SK-N-MC (cell line): Measurements from ENCODE around the gene TMEM192.
"Not testable (repeated sequence)": the region's sequence is repeated elsewhere in the genome, so short reads cannot be mapped to it uniquely, and the experiment has no call there.

Experiments
- DNase-seq: peaks from one replicate; pipeline ENCODE4 v3.0.0-alpha.2; 2011; ENCODE audit warnings: low read depth, low spot score
- H3K27ac ChIP-seq: fragments of 200-600 bp; sonication (generic); 2 replicates; pipeline ENCODE4 v1.5.1; 2016; ENCODE audit warnings: mixed run types
- H3K36me3 ChIP-seq: fragments of 200-600 bp; sonication (generic); 2 replicates; pipeline ENCODE4 v1.6.1; 2017; ENCODE audit warnings: antibody characterized with exemption, low read length, mixed read lengths; ENCODE audit not compliant: insufficient read depth
- H3K4me3 ChIP-seq: fragments of 200-600 bp; sonication (generic); 2 replicates; pipeline ENCODE4 v1.5.1; 2016
- H3K9ac ChIP-seq: fragments of 200-600 bp; sonication (generic); 2 replicates; pipeline ENCODE4 v1.8.0; 2017; ENCODE audit warnings: mixed run types, mixed read lengths; ENCODE audit not compliant: insufficient read length
- H3K9me3 ChIP-seq: fragments of 200-600 bp; sonication (generic); 2 replicates; pipeline ENCODE4 v1.6.1; 2017; ENCODE audit warnings: low read depth, mild to moderate bottlenecking, antibody characterized with exemption, low read length, moderate library complexity, mixed read lengths
- EZH2 ChIP-seq: fragments of 200-600 bp; sonication (generic); IDR thresholded peaks from one replicate; pipeline ENCODE4 v1.6.1; 2017; ENCODE audit warnings: antibody characterized with exemption
- FOXP2 ChIP-seq: optimal IDR thresholded peaks from 2 replicates; pipeline ENCODE3; 2011; ENCODE audit warnings: mild to moderate bottlenecking, moderate library complexity; ENCODE audit not compliant: insufficient read depth; ENCODE audit errors: extremely low read length, control extremely low read depth
- POLR2AphosphoS5 ChIP-seq: IDR thresholded peaks from 2 replicates; pipeline ENCODE4 v1.6.1; 2012; ENCODE audit warnings: mild to moderate bottlenecking, low read depth, low read length, borderline replicate concordance

Gene TMEM192

GRCh38 chr4:165079476-165079875, 33.2 kb downstream of the TMEM192 start:
- peaks cover 10% of the 10 kb centered on the region for H3K36me3 ChIP-seq
- no peak overlapping the region for H3K27ac ChIP-seq
- no peak for DNase-seq
- no peak overlapping the region for H3K9ac ChIP-seq
- H3K4me3 ChIP-seq, result no peak overlapping the region
- no peaks in the 10 kb centered on the region for H3K9me3 ChIP-seq
- TF ChIP-seq EZH2 (no peak), POLR2AphosphoS5 (no peak), FOXP2 (no peak)

- no peak for TF ChIP-seq EZH2
- no peak for TF ChIP-seq POLR2AphosphoS5
- no peak for TF ChIP-seq FOXP2
- no peak overlapping the region for H3K4me3 ChIP-seq
- no peaks in the 10 kb centered on the region for H3K9me3 ChIP-seq
- DNase-seq, result no peak
- peaks cover 10% of the 10 kb centered on the region for H3K36me3 ChIP-seq
- H3K27ac ChIP-seq, result no peak overlapping the region
- no peak overlapping the region for H3K9ac ChIP-seq
Observed at GRCh38 chr4:165077034-165077578, 35.6 kb downstream of the TMEM192 start.

GRCh38 chr4:165073346-165073745, 39.3 kb downstream of the TMEM192 start:
- not testable (repeated sequence) for H3K9me3 ChIP-seq, H3K27ac ChIP-seq, H3K36me3 ChIP-seq, DNase-seq, H3K4me3 ChIP-seq, H3K9ac ChIP-seq

GRCh38 chr4:165070560-165070959, 42.1 kb downstream of the TMEM192 start:
- TF ChIP-seq POLR2AphosphoS5, result no peak
- no peak for TF ChIP-seq EZH2
- no peak for TF ChIP-seq FOXP2
- Histone ChIP-seq H3K9me3 (no peaks in the 10 kb centered on the region), H3K27ac (no peak overlapping the region), H3K4me3 (no peak overlapping the region), H3K36me3 (no peaks in the 10 kb centered on the region), H3K9ac (no peak overlapping the region)
- no peak for DNase-seq

GRCh38 chr4:165060938-165061337, 51.7 kb downstream of the TMEM192 start:
- no peak for DNase-seq
- Histone ChIP-seq H3K27ac (no peak overlapping the region), H3K36me3 (no peaks in the 10 kb centered on the region), H3K9ac (peak overlapping the region; percentile 29), H3K9me3 (no peaks in the 10 kb centered on the region), H3K4me3 (no peak overlapping the region)
- TF ChIP-seq FOXP2 (no peak), EZH2 (no peak), POLR2AphosphoS5 (no peak)

GRCh38 chr4:165059386-165059785, 53.3 kb downstream of the TMEM192 start:
- Histone ChIP-seq H3K4me3 (no peak overlapping the region), H3K9me3 (no peaks in the 10 kb centered on the region), H3K27ac (no peak overlapping the region), H3K36me3 (no peaks in the 10 kb centered on the region), H3K9ac (peak overlapping the region; percentile 17)
- no peak for TF ChIP-seq EZH2
- no peak for TF ChIP-seq POLR2AphosphoS5
- TF ChIP-seq FOXP2, result no peak
- peak; percentile 16 for DNase-seq

GRCh38 chr4:165058666-165059065, 54.0 kb downstream of the TMEM192 start:
- TF ChIP-seq FOXP2 (no peak), POLR2AphosphoS5 (no peak), EZH2 (no peak)
- Histone ChIP-seq H3K27ac (no peak overlapping the region), H3K4me3 (no peak overlapping the region), H3K9me3 (no peaks in the 10 kb centered on the region), H3K9ac (no peak overlapping the region), H3K36me3 (no peaks in the 10 kb centered on the region)
- no peak for DNase-seq

- no peak overlapping the region for H3K4me3 ChIP-seq
- H3K9me3 ChIP-seq, result no peaks in the 10 kb centered on the region
- TF ChIP-seq FOXP2, result no peak
- no peak for TF ChIP-seq POLR2AphosphoS5
- TF ChIP-seq EZH2, result no peak
- no peaks in the 10 kb centered on the region for H3K36me3 ChIP-seq
- no peak overlapping the region for H3K9ac ChIP-seq
- no peak overlapping the region for H3K27ac ChIP-seq
- DNase-seq, result no peak
Observed at GRCh38 chr4:165055601-165056000, 57.1 kb downstream of the TMEM192 start.

GRCh38 chr4:165053645-165054044, 59.0 kb downstream of the TMEM192 start, which contains the start of gene TRIM75:
TRIM75 (plus strand) TSS chr4:165053866; CDS start chr4:165059148, 5,282 bp downstream.
- no peak within 1 kb of the TSS for H3K4me3 ChIP-seq
- DNase-seq, result no peak
- no peak for TF ChIP-seq EZH2
- TF ChIP-seq FOXP2, result no peak
- no peak for TF ChIP-seq POLR2AphosphoS5
- H3K9ac ChIP-seq, result no peak within 1 kb of the TSS
- H3K9me3 ChIP-seq, result no peaks in the 10 kb centered on the region
- H3K36me3 ChIP-seq, result no peaks in the 10 kb centered on the region
- H3K27ac ChIP-seq, result no peak within 1 kb of the TSS
